HepG2 (cell line): ENCODE measurements around the gene GRK4.

ENCODE experiments used
- FOXM1 ChIP-seq: sonication (generic); formaldehyde crosslinking; IDR thresholded peaks from 2 replicates; pipeline ENCODE4 v1.5.0; 2020; ENCODE audit warnings: missing genetic modification reagents
- TCF7 ChIP-seq: sonication (generic); IDR thresholded peaks from 2 replicates; pipeline ENCODE4 v1.6.1; 2016; ENCODE audit warnings: antibody characterized with exemption, low read depth
- U2AF1 ChIP-seq: fragments of 200-400 bp; formaldehyde crosslinking; optimal IDR thresholded peaks from 2 replicates; pipeline ENCODE3; 2017; ENCODE audit warnings: mild to moderate bottlenecking, low read depth, low read length
- ZNF263 ChIP-seq: sonication (generic); formaldehyde crosslinking; IDR thresholded peaks from 2 replicates; pipeline ENCODE4 v1.4.0; 2020; ENCODE audit warnings: missing genetic modification reagents
- TF ChIP-seq, protein P1 (sequence below), 2 experiments: sonication (generic) in 1 of 2; formaldehyde crosslinking in 1 of 2; IDR thresholded peaks; 2 replicates each; pipeline versions ENCODE4 v1.5.1 to v1.6.1; 2011 to 2020; ENCODE audit warnings: borderline replicate concordance in 1 of 2, low read depth in 1 of 2, low read length in 1 of 2, mild to moderate bottlenecking in 1 of 2, missing genetic modification reagents in 1 of 2, moderate library complexity in 1 of 2
- TF ChIP-seq, protein P2 (sequence below): sonication (generic); formaldehyde crosslinking; IDR thresholded peaks from 2 replicates; pipeline ENCODE4 v1.5.0; 2020; ENCODE audit warnings: mild to moderate bottlenecking, missing genetic modification reagents, moderate library complexity

DNA sequence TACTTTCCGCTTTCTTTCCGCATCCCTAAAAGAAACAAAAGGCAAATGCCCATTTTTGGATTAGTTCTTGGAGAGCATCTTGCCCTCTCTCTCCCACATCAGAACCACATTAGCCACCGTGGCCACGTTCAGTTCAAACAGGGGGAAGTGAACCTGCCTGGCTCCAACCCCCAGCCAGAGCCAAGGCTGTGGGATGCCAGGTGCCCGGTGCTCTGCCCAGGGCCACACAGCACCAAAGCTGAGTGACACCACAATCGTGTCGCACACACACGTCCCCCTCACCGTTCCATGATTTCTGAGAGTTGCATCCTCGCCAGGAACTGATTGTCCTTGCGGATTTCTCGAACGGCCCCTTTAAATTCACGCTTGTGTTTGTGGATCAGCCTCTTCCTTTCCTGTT, 24.5 kb upstream of the GRK4 start:
- no peak for TF ChIP-seq FOXM1 (CRISPR knock-in tag)
- no peak for TF ChIP-seq U2AF1
- TF ChIP-seq, protein P1, sequence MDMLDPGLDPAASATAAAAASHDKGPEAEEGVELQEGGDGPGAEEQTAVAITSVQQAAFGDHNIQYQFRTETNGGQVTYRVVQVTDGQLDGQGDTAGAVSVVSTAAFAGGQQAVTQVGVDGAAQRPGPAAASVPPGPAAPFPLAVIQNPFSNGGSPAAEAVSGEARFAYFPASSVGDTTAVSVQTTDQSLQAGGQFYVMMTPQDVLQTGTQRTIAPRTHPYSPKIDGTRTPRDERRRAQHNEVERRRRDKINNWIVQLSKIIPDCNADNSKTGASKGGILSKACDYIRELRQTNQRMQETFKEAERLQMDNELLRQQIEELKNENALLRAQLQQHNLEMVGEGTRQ (IDR thresholded peaks at IDR 0.05; ENCODE audit: low read depth, low read length) = no peak
- TF ChIP-seq, protein P1 (CRISPR knock-in tag; IDR thresholded peaks at IDR 0.05; ENCODE audit: borderline replicate concordance) = no peak
- no peak for TF ChIP-seq ZNF263 (CRISPR knock-in tag)
- TF ChIP-seq, protein P2, sequence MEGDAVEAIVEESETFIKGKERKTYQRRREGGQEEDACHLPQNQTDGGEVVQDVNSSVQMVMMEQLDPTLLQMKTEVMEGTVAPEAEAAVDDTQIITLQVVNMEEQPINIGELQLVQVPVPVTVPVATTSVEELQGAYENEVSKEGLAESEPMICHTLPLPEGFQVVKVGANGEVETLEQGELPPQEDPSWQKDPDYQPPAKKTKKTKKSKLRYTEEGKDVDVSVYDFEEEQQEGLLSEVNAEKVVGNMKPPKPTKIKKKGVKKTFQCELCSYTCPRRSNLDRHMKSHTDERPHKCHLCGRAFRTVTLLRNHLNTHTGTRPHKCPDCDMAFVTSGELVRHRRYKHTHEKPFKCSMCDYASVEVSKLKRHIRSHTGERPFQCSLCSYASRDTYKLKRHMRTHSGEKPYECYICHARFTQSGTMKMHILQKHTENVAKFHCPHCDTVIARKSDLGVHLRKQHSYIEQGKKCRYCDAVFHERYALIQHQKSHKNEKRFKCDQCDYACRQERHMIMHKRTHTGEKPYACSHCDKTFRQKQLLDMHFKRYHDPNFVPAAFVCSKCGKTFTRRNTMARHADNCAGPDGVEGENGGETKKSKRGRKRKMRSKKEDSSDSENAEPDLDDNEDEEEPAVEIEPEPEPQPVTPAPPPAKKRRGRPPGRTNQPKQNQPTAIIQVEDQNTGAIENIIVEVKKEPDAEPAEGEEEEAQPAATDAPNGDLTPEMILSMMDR (CRISPR knock-in tag) = no peak
- TF ChIP-seq TCF7 = no peak
